Measurements from ENCODE around the gene PDIA5.

DNA sequence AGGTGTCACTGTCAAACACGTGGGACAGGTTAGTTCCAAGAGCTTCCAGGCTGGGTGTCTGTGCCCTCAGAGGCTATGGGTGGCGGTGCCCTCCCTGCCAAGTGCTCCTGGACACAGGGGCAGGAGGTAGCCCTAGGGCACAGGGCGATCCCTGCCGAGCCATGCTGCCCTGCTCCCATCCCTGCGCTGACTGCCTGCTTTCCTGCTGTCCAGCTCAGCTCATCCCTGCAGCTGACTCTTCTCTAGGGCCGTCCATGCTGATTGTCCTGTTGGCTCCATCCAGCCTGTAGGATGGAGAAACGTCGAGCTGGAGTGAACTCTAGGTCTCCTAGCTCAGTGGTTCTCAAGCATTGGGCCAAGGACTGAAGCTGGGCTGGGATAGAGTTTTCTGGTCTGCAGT lies 3.7 kb downstream of the PDIA5 start:
- TF ChIP-seq, protein P1, sequence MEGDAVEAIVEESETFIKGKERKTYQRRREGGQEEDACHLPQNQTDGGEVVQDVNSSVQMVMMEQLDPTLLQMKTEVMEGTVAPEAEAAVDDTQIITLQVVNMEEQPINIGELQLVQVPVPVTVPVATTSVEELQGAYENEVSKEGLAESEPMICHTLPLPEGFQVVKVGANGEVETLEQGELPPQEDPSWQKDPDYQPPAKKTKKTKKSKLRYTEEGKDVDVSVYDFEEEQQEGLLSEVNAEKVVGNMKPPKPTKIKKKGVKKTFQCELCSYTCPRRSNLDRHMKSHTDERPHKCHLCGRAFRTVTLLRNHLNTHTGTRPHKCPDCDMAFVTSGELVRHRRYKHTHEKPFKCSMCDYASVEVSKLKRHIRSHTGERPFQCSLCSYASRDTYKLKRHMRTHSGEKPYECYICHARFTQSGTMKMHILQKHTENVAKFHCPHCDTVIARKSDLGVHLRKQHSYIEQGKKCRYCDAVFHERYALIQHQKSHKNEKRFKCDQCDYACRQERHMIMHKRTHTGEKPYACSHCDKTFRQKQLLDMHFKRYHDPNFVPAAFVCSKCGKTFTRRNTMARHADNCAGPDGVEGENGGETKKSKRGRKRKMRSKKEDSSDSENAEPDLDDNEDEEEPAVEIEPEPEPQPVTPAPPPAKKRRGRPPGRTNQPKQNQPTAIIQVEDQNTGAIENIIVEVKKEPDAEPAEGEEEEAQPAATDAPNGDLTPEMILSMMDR (conservative IDR thresholded peaks at IDR 0.05; ENCODE audit: low read depth, low read length), result no peak
- no peak for TF ChIP-seq EZH2 (IDR thresholded peaks at IDR 0.05; ENCODE audit: borderline replicate concordance, low read depth, low read length, poor library complexity, severe bottlenecking)

All from A673 (cell line).